BJ (cell line): ENCODE data around the gene SLC25A11. TPM values are rescaled to one million over a fixed set of nuclear protein-coding genes. Genes with fewer than 3 reads are reported as not detected.

Source experiments
- CTCF ChIA-PET: fragments of 350-600 bp; formaldehyde crosslinking; extraction: SDS; loops from one replicate; lab custom pipeline; 2021; ENCODE audit warnings: antibody characterized with exemption, inconsistent platforms; lab: Yijun Ruan, JAX
- POLR2A ChIA-PET: fragments of 300-600 bp; sonication (Branson Sonifier 250); formaldehyde crosslinking; extraction: SDS; loops from one replicate; lab custom pipeline; 2021; ENCODE audit warnings: antibody characterized with exemption; lab: Charles Lee
- DNase-seq: peaks from one replicate; pipeline ENCODE4 v3.0.0-alpha.2; 2011; ENCODE audit warnings: low read depth
- H3K27me3 ChIP-seq: 2 replicates; pipeline ENCODE4 v1.6.0; 2011; ENCODE audit warnings: low read length; ENCODE audit not compliant: control insufficient read depth, insufficient read depth
- H3K36me3 ChIP-seq: 2 replicates; pipeline ENCODE4 v1.5.1; 2011; ENCODE audit warnings: low read length; ENCODE audit not compliant: control insufficient read depth, insufficient read depth
- H3K4me3 ChIP-seq: 2 replicates; pipeline ENCODE4 v1.5.1; 2011; ENCODE audit warnings: low read depth, mild to moderate bottlenecking, control low read depth, low read length
- CTCF ChIP-seq: IDR thresholded peaks from 2 replicates; pipeline ENCODE4 v1.5.1; 2011; ENCODE audit warnings: low read depth, mild to moderate bottlenecking, control low read depth, inconsistent platforms, low read length, moderate library complexity; ENCODE audit not compliant: insufficient read depth
- polyA plus RNA-seq: library from polyadenylated mRNA; depleted of rRNA; stranded (reverse); fragments of >200 nt; gene quantifications from 2 replicates; pipeline ENCODE4 v1.2.3, GENCODE V29; 2011; rRNA removed
- small RNA-seq: library from RNA; depleted of rRNA; stranded (forward); fragments of <200 nt; gene quantifications from one replicate; pipeline ENCODE3, GENCODE V24; 2012; ENCODE audit warnings: low replicate concordance, low read depth; ENCODE audit not compliant: insufficient read length

SLC25A11 gene
- polyA plus RNA-seq, 1 experiment, result 70.7 TPM

- no peak for TF ChIP-seq CTCF
- no peak for DNase-seq
- H3K36me3 ChIP-seq, result peaks cover 53% of the 10 kb centered on the region
- no peak overlapping the region for H3K4me3 ChIP-seq
- ChIA-PET CTCF (interaction anchor here (0.7 to 4.8 kb wide), 6 partner anchors 10 to 105 kb away, joined by 3 to 46 read pairs (median 4); partner anchors contain the start of genes GLTPD2 and VMO1), POLR2A (no interaction called here)
- no peaks in the 10 kb centered on the region for H3K27me3 ChIP-seq
Observed at GRCh38 chr17:4891411-4892410, 48.1 kb downstream of the SLC25A11 start.

GRCh38 chr17:4887581-4887980 is 52.3 kb downstream of the SLC25A11 start:
- Histone ChIP-seq H3K4me3 (no peak overlapping the region), H3K27me3 (no peaks in the 10 kb centered on the region), H3K36me3 (peaks cover 48% of the 10 kb centered on the region)
- ChIA-PET CTCF (interaction anchor here (1.5 to 4.8 kb wide), 4 partner anchors 11 to 178 kb away, joined by 4 to 46 read pairs (median 10); partner anchors contain the start of genes ARRB2, C17orf107, GLTPD2 and VMO1), POLR2A (no interaction called here)
- DNase-seq, result no peak
- TF ChIP-seq CTCF, result no peak

Small RNAs within 50 kb of the gene (small RNA-seq; reads per million reads assigned to genes)
- gene MIR6864, result 0.63 reads per million
- not detected for gene MIR6865

Other genes starting within 250 kb of the SLC25A11 start
- 5.1 and 13.9 TPM in 2 replicates for gene PELP1, start 235.9 kb downstream of the SLC25A11 start, polyA plus RNA-seq
- 8.5 and 10.7 TPM in 2 replicates for gene ARRB2, start 229.4 kb downstream of the SLC25A11 start, polyA plus RNA-seq
- 27.5 and 31.2 TPM in 2 replicates for gene MED11, start 208.6 kb downstream of the SLC25A11 start, polyA plus RNA-seq
- gene ZMYND15, start 200.2 kb downstream of the SLC25A11 start, polyA plus RNA-seq, result 0.13 TPM in 1 of 2 replicates, not detected in the other
- 2.2 and 3.3 TPM in 2 replicates for gene CXCL16, start 200.1 kb downstream of the SLC25A11 start, polyA plus RNA-seq
- not detected in 2 replicates for gene TM4SF5, start 168.2 kb downstream of the SLC25A11 start, polyA plus RNA-seq
- 0.27 and 0.92 TPM in 2 replicates for gene VMO1, start 153.7 kb downstream of the SLC25A11 start, polyA plus RNA-seq
- not detected in 2 replicates for gene GLTPD2, start 151.1 kb downstream of the SLC25A11 start, polyA plus RNA-seq
- 222 and 289 TPM in 2 replicates for gene PSMB6, start 143.9 kb downstream of the SLC25A11 start, polyA plus RNA-seq
- 24.0 and 34.1 TPM in 2 replicates for gene PLD2, start 132.9 kb downstream of the SLC25A11 start, polyA plus RNA-seq
- 32.6 and 69.1 TPM in 2 replicates for gene MINK1, start 106.7 kb downstream of the SLC25A11 start, polyA plus RNA-seq
- 3.3 and 4.5 TPM in 2 replicates for gene C17orf107, start 40.5 kb downstream of the SLC25A11 start, polyA plus RNA-seq
- gene CHRNE, start 36.9 kb downstream of the SLC25A11 start, polyA plus RNA-seq, result 0.18 and 0.36 TPM in 2 replicates
- not detected in 2 replicates for gene GP1BA, start 7.8 kb downstream of the SLC25A11 start, polyA plus RNA-seq
- gene RNF167, start 222 bp upstream of the SLC25A11 start, polyA plus RNA-seq, result 69.9 and 73.5 TPM in 2 replicates
- 1,656 and 1,791 TPM in 2 replicates for gene PFN1, start 8.5 kb upstream of the SLC25A11 start, polyA plus RNA-seq
- 3.8 and 5.9 TPM in 2 replicates for gene ENO3, start 11.1 kb upstream of the SLC25A11 start, polyA plus RNA-seq
- 85.3 and 85.8 TPM in 2 replicates for gene SPAG7, start 27.8 kb upstream of the SLC25A11 start, polyA plus RNA-seq
- gene CAMTA2, start 47.6 kb upstream of the SLC25A11 start, polyA plus RNA-seq, result 40.6 and 65.6 TPM in 2 replicates
- gene INCA1, start 57.5 kb upstream of the SLC25A11 start, polyA plus RNA-seq, result 0.55 and 1.3 TPM in 2 replicates
- gene KIF1C, start 57.9 kb upstream of the SLC25A11 start, polyA plus RNA-seq, result 72.8 and 81.6 TPM in 2 replicates
- gene SLC52A1, start 95.4 kb upstream of the SLC25A11 start, polyA plus RNA-seq, result 0.13 and 0.23 TPM in 2 replicates
- gene ZFP3, start 138.4 kb upstream of the SLC25A11 start, polyA plus RNA-seq, result 2.0 and 3.7 TPM in 2 replicates
- gene ZNF232, start 171.8 kb upstream of the SLC25A11 start, polyA plus RNA-seq, result 3.1 and 4.4 TPM in 2 replicates
- gene USP6, start 176.0 kb upstream of the SLC25A11 start, polyA plus RNA-seq, result 0.01 TPM in 1 of 2 replicates, not detected in the other